Dermis blood vessel endothelial cell (primary cell): ENCODE measurements around the gene H3-3A. TPM values are rescaled to one million over a fixed set of nuclear protein-coding genes. Genes with fewer than 3 reads are reported as not detected.

ENCODE experiments used
- DNase-seq: peaks from one replicate; pipeline ENCODE4 v3.0.0; 2010
- total RNA-seq: library from RNA; depleted of rRNA; stranded (reverse); fragments of >200 nt; gene quantifications from 2 replicates; pipeline ENCODE4 v1.2.3, GENCODE V29; 2014

H3-3A gene
- total RNA-seq, 1 donor from 2014 or later, result 269 TPM

GRCh38 chr1:226054519-226055327 lies 7.8 kb upstream of the H3-3A start:
- peak; percentile 43 for DNase-seq

- no peak for DNase-seq
Measured at GRCh38 chr1:226059709-226060108, 2.8 kb upstream of the H3-3A start.

DNA sequence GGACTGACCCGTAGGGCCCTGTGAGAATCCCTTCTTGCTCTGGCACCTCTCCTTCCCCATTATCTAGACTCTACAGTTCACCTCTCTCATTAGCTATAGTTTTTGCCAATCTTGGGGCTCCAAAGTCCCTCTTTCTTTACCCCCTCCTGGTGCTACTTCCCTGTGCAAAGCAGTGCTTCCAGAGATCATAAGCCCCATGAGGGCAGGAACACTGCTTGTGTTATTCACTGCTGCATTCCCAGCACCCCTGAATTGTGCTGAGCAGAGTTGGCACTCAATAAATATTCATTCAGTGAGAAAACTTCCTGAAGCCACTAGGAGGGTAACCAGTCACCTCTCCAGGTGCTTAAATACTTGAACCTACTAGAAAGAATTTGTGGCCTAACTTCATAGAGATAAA lies 2.1 kb upstream of the H3-3A start:
- DNase-seq, result no peak

GRCh38 chr1:226061068-226061840 lies 1.3 kb upstream of the H3-3A start:
- DNase-seq, result peak; percentile 44

DNA sequence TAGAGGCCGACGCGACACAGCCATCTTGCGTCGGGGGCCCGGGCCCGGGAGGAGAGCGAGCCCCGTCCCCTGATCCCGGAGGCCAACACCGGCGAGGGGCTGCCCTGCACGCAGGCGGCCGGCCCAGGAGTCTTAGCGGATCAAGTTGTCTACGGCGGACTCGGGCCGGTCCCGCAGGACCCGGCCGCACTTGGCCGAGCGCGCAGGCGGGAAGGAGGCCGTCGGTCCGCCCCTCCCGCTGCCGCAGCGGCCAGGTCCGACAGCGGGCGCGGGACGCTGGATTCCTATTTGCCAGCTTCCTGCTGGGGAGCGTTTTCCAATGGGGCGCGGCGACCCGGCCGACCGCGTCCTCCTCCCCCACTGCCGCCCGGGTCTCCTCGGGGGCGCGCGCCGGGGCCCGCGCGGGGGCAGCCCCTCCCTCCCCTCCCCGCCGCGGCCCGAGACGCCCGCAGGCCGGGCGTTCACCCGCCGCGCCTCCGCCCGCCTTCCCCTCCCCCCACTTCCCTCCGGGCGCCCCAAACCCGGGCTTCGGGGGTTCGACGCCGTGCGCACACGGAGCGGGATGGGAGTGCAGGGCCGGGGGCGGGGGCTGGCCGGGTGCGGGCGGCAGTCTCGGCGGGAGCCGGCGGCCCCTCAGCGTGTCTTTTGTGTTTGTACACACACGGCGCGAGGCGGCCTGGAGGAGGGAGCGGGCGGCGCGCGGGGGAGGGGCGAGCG lies 517 bp upstream of the H3-3A start:
- DNase-seq, result peak; percentile 86

DNA sequence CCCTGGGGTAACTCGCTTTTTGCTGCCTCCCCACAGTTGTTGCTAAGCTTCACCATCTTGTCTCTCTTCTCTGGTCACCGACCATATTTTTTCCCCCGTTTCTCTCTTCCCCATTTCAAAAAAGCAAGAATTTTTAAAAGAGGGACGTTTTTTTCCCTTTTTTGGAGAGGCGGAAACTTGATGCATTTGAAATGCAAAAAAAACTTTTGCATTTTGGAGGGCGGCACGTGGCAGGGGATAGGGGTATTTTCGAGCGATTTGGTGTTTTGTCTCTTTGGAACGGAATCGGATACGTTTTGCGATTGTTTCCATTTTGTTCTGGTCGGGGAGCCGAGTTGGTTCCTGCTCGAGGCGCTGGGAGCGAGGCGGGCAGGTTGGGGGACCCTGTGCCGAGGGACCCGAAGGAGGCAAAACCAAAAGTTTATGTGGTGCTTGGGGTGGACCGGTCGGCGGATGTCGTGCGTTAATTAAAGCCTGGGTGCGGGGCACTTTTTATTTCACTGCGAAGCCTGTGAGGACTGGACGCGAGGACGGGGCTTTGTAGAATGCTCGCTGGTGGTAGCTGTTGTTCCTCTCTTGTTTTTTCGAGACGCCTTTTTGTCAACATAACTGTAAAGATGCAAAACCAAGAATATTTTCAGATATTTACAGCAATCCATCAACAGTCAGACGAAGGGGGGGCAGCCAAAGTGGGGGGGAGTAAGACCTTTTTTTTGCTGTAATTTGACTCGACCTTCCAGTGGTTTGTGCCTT lies 884 bp downstream of the H3-3A start:
- peak; percentile 62 for DNase-seq

- DNase-seq, result peak; percentile 18
Measured at GRCh38 chr1:226063977-226064815, 1.7 kb downstream of the H3-3A start.

DNA sequence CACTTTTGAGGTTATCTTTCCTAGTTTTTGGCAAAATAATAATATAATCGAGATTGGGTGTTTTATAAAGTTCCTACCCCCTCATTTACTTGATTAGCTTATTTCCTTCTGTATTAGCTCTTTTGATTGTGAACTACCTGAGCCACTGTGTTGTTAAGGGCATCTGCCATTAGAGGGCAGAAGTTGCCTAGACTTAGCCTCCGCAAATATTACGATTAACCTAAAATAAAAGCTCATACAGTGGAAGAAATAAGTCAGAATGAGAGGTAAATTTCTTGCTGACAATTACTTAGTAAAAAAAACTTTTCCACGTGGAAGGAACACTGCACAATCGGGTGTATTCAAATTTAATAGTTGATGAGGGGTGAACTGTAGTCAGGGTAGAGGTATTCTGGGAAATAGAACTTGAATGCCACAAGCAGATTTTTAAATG lies 2.3 kb downstream of the H3-3A start:
- peak; percentile 79 for DNase-seq

DNA sequence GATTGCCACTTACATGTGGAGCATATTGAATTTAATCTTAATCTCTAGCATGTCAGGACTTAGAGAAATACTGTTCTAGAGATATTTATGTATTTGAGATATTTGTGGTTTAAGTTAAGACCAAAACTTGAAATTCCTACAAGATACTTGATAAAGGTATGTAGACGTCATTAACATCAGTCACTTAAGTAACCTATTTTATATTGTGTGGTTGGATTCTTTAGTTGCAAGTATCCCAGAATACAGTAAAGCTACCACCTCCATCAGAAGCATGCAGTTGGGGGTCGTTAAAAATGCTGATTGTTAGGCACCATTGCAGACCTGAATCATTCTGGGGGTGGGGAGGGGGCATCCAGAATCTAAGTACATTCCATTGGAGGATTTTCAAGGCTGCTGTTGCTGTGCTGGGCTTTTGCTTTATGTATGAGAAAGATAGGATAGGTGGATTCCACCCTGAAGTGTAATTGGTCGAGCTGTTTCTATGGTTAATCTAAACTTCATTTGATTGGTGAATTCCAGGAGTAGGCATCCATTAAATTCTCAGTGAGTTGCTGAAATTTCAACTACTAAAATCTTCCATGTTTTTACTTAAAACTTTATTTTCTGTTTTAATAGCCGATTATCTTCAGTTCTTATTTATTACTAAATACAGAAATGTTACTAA lies 4.0 kb downstream of the H3-3A start:
- DNase-seq, result peak; percentile 30

DNA sequence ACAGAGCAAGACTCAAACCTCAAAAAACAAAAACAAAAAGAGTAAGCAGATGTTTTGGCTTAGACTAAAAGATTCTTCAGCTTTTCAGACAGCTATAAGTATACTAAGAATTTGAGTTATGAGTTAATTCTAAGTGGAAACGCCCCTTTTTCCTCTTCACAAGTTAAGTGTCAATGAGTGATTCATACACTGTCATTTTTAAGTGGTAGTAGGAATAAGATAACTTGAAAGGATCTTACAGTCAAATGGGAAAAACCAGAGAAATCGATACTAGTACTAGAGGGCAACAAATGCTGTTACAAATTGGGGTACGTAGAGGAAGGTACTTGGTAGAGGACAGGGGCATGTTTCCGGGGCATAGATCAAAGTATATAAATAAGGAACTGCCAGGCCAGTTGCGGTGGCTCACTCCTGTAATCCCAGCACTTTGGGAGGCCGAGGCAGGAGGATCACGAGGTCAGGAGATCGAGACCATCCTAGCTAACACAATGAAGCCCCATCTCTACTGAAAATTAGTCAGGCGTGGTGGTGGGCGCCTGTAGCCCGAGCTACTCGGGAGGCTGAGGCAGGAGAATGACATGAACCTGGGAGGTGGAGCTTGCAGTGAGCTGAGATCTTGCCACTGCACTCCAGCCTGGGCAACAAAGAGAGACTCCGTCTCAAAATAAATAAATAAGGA lies 7.4 kb downstream of the H3-3A start:
- DNase-seq, result no peak

DNA sequence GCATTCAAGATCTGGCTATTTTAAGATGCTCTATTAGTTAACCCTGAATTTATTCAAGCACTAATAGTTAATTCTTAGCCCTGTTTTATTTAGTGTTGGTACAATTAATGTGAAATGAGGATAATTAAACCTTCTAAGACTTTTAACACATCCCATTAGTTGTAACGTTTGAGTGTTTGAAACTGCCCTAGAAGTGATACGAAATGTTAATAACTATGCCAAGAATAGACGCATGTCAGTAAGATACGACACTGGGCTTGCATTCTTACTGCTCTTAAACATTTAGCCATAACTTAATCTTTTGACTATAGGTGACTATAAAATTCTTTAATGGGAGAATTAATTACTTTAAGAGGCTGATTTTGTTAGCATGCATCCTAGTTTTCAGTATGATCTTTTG lies 9.8 kb downstream of the H3-3A start:
- no peak for DNase-seq

GRCh38 chr1:226073184-226073950 lies 10.9 kb downstream of the H3-3A start:
- no peak for DNase-seq

GRCh38 chr1:226074046-226074445 lies 11.5 kb downstream of the H3-3A start:
- no peak for DNase-seq

- no peak for DNase-seq
Measured at GRCh38 chr1:226076378-226076777, 13.9 kb downstream of the H3-3A start.

GRCh38 chr1:226078374-226078773 lies 15.9 kb downstream of the H3-3A start:
- no peak for DNase-seq

DNA sequence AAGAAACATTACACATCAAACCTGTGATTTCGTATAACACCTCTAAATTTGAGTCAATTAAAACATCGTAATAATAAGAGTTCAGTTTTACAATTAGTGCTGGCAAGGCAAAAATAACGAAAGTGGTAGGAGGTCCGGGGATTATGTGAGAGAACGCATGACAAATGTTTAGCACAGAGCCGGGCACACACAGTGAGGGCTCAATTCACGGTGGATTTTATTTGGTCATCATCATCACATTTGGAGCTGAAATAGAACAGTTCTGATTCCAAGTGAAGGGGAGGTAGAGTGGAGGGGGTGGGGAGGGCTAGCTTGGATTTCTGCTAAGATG lies 20.0 kb downstream of the H3-3A start:
- DNase-seq, result no peak

- DNase-seq, result peak; percentile 58
Measured at GRCh38 chr1:226082959-226083301, 20.4 kb downstream of the H3-3A start.

DNA sequence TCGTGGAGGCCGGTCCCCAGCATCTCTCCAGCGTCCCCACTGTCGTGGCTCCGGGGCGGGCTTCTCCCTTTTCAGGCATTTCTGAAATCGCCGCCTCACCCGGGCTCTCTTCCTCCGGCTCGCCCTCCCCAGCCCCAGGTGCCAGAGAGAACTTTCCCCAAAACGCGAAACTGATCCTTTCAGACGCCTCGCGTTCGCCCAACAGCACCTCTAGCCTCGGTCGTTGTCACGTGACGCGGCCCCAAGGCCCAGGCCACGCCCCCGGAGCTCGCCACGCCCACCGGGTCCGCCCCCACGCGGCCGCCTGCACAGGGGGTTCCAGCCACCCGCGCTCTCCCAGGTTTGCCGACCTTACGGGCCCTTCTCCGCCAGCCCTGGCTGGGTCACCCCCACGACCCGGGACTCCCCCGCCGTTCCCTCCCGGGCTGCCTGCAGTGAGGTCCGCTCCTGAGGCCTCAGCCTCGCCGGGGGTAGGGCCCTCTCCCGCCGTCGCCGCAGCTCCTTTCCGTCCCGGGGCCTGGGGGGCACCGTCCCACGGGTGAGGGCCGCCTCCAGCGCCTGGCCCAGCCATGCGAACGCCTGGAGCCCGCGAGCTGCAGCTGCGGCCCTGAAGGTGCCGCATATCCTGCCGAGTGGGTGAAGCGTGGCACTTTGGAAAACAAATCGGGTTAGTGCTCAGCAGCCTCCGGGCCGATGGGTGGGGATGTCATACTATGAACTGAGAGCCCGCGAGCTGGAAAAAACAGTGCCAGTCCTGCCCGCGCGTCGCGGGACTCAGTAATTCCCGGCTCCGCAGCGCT lies 21.0 kb downstream of the H3-3A start:
- peak; percentile 84 for DNase-seq
